ENCODE results near the gene CASP3.
"Not testable (repeated sequence)": the region's sequence is repeated elsewhere in the genome, so short reads cannot be mapped to it uniquely, and the experiment has no call there.

DNA sequence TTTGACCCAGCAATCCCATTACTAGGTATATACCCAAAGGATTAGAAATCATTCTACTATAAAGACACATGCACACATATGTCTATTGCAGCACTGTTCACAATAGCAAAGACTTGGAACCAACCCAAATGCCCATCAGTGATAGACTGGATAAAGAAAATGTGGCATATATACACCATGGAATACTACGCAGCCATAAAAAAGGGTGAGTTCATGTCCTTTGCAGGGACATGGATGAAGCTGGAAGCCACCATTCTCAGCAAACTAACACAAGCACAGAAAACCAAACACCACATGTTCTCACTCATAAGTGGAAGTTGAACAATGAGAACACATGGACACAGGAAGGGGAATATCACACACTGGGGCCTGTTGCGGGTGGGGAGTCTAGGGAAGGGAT lies 41.8 kb downstream of the CASP3 start:
- not testable (repeated sequence) for TF ChIP-seq POLR2A (IDR thresholded peaks at IDR 0.05)
- TF ChIP-seq, protein P1, sequence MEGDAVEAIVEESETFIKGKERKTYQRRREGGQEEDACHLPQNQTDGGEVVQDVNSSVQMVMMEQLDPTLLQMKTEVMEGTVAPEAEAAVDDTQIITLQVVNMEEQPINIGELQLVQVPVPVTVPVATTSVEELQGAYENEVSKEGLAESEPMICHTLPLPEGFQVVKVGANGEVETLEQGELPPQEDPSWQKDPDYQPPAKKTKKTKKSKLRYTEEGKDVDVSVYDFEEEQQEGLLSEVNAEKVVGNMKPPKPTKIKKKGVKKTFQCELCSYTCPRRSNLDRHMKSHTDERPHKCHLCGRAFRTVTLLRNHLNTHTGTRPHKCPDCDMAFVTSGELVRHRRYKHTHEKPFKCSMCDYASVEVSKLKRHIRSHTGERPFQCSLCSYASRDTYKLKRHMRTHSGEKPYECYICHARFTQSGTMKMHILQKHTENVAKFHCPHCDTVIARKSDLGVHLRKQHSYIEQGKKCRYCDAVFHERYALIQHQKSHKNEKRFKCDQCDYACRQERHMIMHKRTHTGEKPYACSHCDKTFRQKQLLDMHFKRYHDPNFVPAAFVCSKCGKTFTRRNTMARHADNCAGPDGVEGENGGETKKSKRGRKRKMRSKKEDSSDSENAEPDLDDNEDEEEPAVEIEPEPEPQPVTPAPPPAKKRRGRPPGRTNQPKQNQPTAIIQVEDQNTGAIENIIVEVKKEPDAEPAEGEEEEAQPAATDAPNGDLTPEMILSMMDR (IDR thresholded peaks at IDR 0.05): not testable (repeated sequence)
